HG03342 (cell line): Measurements from ENCODE around the gene STXBP5L.
"Not testable (repeated sequence)": the region's sequence is repeated elsewhere in the genome, so short reads cannot be mapped to it uniquely, and the experiment has no call there.

Experiments used
- ATAC-seq: cut with Tn5 transposase; IDR thresholded peaks from one replicate; pipeline ENCODE4 v1.9.1; 2021; ENCODE audit warnings: mild to moderate bottlenecking, moderate library complexity; ENCODE audit not compliant: unreplicated experiment

The STXBP5L gene

DNA sequence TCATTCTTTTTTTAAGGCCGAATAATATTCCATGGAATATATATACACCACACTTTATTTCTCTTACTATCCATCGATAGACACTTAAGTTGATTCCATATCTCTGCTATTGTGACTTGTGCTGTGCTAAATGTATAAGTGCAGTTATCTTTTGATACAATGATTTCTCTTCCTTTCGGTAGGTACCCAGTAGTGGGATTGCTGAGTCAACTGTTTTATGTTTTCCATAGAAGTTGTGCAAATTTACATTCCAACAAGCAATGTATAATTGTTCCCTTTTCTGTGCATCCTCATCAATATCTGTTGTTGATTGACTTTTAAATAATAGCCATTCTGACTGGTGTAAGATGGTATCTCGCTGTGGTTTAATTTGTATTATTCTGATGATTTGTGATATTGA lies 81.0 kb downstream of the STXBP5L start:
- ATAC-seq: no peak

DNA sequence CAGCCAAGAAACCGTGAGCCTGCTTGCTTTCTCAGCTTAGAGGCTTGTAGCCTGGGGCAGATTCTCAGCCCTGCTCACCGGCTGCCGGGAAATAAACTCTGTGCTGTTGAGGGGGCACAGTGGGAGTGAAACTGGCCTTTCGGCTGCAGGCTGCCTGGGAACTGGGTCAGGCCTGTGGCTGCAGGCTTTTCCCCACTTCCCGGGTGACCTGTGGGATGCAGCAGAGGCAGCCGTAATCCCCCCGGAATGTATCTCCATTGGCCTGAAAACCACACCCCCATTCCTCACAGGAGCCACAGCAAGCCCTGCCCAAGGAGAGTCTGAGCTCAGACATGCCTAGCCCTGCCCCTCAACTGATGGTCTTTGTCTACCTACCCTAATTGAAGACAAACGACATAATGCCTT lies 110.9 kb downstream of the STXBP5L start:
- ATAC-seq: no peak

DNA sequence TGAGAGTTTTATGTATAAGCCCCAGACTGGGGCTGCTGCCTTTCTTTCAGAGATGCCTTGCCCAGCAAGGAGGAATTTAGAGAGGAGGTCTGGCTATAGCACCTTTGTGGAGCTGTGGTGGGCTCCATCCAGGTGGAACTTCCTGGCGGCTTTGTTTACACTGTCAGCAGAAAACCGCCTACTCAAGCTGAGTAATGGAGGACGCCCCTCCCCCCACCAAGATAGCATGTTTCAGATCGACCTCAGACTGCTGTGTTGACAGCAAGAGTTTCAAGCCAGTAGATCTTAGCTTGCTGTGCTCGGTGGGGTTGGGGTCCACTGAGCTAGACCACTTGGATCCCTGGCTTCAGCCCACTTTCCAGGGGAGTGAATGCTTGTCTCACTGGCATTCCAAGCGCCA lies 155.6 kb downstream of the STXBP5L start:
- ATAC-seq: no peak

DNA sequence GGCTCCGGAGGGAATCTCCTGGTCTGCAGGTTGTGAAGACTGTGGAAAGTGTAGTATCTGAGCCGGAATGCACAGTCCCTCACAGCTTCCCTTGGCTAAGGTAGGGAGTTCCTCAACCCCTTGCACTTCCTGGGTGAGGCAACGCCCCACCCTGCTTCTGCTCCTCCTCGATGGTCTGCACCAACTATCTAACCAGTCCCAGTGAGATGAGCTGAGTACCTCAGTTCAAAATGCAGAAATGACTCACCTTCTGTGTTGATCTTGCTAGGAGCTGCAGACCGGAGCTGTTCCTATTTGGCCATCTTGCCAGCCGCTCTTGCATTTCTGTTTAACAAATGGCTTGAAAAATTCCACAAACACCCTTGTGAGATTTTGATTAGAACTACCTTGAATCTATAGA lies 156.1 kb downstream of the STXBP5L start:
- ATAC-seq: no peak

DNA sequence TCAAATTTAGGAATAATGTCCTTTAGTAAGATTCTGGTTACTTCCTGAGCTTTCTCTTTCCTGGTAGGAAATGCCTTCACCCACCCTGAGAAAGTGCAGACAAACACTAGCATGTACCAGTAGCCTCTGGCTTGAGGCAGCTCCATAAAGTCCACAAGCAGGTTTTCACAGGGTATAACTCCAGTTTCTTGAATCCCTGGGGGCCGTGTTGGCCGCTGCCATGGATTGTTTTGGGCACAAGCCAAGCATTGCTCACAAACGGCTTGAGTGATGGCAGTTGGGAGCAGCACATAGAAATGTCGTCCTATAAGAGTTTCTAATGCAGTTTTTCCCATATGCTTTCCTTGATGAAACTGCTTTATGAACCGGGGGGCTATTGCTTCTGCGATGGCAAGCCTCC lies 164.1 kb downstream of the STXBP5L start:
- no peak for ATAC-seq

DNA sequence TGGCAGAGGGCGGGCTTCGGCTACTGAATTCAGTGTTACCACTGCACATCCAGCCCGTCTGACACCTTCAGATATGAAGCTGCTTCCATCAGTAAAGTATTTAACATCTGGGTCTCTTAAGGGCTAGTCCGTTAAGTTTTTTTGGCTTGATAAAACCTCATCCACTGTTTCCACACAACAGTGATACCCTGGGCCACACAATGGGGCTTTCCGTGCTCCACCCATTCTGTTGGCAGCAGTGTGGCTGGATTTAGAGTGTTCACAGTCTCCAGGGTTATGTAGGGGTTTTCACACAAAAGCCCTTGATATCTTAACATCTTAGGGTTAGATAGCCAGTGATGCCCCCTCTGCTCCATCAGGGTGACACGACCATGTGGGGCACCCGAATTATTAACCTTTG lies 165.0 kb downstream of the STXBP5L start:
- no peak for ATAC-seq

DNA sequence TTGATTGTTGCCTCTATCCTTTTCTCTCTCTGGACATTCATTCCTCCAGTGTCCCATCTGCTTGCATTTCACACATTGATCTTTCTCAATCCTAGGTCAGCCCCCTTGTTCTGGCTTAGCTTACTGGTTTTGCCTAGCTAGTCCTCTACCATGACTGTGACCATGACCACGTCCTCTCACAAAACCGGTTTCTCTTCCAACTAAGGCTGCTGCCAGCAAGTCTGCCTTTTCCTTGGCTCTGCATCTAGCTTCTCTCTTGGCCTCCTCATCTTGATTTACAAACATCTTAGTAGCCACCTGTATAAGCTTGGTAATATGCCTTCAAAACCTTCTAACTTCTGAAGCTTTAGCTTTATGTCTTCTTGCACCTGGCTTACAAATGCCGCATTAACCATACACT lies 167.2 kb downstream of the STXBP5L start:
- ATAC-seq: no peak

DNA sequence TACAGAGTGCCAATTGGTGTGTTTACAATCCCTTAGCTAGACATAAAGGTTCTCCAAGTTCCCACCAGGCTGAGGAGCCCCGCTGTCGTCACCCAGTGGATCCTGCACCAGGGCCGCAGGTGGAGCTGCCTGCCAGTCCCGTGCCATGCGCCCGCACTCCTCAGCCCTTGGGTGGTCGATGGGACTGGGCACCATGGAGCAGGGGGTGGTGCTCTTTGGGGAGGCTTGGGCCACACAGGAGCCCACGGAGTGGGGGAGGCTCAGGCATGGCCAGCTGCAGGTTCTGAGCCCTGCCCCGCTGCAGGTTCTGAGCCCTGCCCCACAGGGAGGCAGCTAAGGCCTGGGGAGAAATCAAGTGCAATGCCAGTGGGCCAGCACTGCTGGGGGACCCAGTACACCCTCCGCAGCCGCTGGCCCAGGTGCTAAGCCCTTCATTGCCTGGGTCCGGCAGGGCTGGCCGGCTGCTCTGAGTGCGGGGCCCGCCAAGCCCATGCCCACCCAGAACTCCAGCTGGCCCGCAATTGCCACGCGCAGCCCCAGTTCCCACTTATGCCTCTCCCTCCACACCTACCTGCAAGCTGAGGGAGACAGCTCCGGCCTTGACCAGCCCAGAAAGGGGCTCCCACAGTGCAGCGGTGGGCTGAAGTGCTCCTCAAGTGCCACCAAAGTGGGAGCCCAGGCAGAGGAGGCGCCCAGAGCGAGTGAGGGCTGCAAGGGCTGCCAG lies 170.5 kb downstream of the STXBP5L start:
- ATAC-seq: not testable (repeated sequence)

DNA sequence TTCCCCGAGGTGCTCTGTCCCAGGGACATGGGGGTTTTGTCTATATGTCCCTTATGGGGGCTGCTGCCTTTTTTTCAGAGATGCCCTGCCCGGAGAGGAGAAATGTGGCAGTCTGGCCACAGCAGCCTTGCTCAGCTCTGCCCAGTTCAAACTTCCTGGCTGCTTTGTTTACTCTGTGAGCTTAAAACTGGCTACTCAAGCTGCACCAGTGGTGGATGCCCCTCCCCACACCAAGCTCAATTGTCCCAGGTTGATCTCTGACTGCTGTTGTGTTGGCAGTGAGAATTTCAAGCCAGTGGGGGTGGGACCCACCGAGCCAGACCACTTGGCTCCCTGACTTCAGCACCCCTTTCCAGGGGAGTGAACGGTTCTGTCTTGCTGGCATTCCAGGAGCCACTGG lies 188.9 kb downstream of the STXBP5L start:
- ATAC-seq: no peak

DNA sequence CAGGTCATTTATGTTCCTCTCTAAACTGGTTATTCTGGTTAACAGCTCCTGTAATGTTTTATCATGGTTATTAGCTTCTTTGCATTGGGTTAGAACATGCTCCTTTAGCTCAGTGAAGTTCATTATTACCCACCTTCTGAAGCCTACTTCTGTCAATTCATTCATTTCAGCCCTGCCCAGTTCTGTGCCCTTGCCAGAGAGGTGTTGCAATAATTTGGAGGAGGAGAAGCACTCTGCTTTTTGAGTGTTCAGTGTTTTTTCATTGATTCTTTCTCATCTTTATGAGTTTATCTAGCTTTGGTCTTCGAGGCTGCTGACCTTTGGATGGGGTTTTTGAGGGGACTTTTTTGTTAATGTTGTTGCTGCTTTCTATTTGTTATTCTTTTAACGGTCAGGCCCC lies 203.1 kb downstream of the STXBP5L start:
- ATAC-seq: not testable (repeated sequence)

DNA sequence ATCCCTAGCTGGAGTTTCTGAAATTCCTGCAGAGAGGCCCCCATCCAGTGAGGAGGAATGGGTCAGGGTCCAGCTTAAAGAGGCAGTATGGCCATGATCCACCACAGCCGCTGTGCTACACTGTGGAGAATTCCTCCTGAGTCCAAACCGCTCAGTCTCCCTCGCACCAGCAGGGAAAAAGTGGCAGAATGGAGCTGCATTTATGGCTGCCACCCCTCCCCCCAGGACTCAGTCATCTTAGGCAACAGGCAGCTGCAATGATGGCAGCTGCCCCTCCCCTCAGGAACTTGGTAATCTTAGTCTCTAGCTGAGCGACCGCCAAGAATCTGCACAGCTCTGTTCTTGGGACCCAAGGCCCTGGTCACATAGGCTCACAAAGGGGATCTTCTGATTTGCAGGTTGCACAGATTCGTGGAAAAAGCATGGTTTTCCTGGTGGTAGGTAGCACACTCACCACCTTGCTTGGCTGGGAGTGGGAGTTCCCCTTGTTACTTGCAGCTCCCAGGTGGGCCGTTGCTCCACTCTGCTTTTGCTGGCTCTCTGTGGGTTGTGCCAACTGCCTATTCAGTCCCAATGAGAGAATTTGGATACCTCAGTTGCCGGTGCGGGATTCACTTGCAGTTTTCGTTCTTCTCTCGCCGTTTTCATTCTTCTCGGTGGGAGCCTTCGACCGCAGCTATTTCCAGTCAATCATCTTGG lies 204.1 kb downstream of the STXBP5L start:
- ATAC-seq: no peak

DNA sequence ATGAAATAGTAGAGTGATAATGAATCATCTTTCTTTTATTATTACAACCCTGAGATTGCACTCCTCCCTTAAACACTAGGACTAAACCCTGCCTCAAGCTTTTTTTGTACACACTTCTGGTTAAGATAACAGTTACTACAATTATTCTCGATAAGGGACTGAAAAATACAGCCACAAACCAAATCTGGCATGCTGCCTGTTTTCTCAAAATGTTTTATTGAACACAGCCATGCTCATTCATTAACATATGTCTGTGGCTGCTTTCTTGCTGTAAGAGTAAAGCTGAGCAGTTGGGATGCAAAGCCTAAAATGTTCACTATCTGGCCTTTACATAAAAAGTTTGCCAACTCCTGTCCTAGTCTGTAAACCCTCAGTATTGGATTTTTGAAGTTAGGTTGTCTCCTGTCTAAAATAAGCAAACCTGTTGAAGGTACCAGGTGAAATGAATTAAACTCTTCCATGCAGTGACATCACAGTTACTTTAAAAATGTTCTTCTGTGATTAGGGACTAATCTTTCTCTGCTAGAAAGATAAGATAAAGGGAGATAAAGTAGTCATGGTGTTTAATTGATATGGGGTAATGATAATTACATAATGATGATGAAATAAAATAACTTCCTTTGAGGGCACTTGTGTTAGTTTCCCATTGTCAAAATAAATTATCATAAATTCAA lies 218.2 kb downstream of the STXBP5L start:
- no peak for ATAC-seq

DNA sequence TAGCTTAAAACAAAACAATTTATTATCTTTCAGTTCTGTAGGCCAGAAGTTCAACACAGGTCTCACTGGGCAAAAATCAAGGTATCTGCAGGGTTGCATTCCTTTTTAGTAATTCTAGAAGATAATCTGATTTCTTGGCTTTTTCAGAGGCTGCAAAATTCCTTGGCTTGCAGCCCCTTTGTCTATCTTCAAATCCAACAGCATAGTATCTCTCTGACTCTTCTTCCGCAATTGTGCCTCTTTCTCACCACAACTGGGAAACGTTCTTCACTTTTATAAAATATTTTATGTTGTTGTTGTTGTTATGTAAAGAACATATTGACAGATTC lies 218.7 kb downstream of the STXBP5L start:
- no peak for ATAC-seq

DNA sequence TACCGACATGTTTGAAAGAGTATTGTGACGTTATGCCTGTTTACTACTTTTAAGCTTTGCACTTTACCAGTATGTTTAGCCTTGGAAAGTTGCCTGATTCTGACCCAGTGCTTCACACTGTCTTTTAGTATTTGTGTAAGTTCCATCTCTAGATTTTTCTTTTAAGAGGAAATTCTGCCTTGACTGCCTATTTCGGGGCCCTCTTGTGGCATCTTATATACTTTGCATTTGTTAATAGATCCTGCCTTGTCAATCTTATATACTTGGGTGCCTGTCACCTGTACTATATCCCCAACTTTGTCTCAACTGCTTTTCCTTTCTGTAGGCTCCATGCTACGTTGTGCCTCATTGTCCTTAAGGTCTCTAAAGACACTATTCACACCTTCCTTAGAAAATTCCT lies 244.6 kb downstream of the STXBP5L start:
- no peak for ATAC-seq

DNA sequence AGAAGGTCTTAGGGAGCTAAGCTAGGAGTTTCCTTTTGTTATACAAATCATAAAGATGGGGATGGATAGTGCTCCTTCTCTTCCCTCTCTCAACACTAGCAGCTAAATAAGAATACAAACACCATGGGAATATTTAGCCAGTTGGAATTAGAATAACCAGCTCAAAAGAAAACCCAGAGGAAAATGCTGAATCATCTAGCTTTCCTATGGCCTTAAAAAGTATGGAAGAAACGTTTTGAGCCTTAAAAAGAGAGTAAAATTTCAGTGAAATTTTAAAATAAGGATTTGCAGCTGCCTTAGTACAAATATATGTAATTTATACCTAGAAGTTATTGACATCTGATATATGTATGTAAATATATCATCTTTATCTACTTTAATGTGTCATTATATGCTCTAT lies 245.8 kb downstream of the STXBP5L start:
- ATAC-seq: no peak

DNA sequence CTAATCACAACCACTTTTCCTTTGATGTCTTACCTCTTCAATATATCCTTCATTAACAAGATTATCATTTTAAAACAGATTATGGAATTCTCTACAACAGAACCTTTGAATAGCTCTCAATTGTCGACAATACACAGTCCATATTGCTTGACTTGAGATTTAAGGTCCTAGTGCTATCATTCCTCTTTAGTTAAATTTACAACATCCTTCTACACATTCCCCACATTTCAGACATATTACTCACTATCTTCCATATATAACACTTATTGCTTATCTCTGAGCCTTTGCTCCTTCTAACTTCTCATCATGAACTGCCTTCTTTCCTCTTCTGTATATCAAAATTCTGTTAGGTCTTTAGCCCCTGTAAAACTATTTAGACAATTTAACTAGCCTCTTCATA lies 247.0 kb downstream of the STXBP5L start:
- ATAC-seq: no peak

DNA sequence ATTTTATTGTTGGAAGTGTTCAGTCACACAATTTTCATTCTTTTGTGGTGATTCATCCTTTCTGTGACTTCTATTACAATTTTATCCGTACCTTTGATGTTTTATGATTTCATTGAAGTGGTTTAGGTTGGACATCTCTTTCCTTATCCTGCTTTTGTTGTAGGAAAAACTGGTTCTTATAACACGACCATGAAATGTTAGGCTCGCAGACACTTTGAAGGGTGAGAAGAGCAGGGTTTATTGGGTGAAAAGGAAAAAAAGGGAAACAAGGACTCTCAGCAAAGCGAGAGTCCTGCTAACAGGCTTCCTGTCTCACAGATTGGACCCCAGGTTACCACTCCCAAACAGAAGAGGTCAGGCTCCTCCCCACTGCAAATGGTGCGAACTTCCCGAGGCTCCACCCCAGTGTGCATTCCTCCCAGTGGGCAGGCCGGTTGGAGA lies 257.4 kb downstream of the STXBP5L start:
- no peak for ATAC-seq

DNA sequence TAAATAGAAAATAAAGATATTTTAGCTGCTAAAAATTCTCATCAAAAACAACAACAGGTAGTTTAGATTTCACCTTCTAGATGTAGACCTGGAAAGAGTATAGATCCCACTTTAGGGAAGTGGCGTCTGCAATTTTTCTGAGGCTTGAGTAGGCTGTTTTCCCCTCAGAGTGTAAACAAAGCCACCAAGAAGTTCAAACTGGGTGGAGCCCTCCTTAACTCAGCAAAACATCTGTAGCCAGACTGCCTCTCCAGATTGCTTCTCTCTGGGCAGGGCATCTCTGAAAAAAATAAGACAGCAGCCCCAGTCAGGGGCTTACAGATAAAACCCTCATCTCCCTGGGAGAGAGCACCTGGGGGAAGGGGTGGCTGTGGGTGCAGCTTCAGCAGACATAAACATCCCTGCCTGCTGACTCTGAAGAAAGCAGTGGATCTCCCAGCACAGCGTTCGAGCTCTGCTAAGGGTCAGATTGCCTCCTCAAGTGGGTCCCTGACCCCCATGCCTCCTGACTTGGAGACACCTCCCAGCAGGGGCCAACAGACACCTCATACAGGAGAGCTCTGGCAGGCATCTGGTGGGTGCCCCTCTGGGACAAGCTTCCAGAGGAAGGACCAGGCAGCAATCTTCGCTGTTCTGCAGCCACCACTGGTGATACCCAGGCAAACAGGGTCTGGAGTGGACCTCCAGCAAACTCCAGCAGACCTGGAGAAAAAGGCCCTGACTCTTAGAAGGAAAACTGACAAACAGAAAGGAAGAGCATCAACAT lies 259.6 kb downstream of the STXBP5L start:
- no peak for ATAC-seq

DNA sequence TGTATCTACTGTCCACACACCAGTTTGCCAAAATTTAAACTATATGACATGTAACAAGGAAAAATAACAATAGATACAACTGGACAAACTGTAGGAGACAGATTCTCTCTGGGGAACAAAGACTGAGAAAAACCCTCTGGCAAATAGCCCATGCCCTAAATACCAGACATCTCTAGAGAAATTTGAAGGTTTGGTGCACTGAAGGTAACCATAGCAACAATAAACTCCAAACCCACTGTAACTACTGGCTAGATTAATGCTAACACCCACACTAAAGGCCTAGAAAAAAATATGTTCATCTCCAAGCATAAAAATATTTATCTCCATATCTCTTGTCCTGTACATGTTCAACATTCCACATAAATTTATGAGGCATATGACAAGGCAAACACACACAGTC lies 267.1 kb downstream of the STXBP5L start:
- no peak for ATAC-seq

DNA sequence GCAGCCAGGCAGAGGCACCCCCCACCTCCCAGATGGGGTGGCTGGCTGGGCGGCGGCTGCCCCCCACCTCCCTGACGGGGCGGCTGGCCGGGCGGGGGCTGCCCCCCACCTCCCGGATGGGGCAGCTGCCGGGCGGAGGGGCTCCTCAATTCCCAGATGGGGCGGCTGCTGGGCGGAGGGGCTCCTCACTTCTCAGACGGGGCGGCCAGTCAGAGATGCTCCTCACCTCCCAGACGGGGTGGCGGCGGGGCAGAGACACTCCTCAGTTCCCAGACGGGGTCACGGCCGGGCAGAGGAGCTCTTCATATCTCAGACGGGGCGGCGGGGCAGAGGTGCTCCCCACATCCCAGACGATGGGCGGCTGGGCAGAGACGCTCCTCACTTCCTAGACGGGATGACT lies 282.6 kb downstream of the STXBP5L start:
- ATAC-seq: not testable (repeated sequence)

DNA sequence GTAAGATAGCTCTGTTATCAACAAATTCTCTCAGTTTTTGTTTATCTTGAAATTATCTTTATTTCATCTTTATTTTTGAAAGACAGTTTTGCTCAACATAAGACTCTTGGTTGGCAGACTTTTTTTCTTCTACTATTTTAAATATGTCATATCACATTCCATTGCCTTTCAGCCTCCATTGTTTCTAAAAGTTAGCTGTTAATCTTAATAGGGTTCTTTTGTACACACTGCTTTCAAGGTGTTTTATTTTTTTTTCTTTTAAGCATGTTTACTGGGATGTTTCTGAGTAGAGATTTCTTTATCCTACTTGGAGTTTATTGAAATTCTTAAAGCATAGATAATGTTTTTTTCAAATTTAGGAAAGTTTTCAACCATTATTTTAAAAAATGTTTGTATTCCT lies 294.6 kb downstream of the STXBP5L start:
- no peak for ATAC-seq
